GM23338 (cell line): ENCODE results near the gene DHRSX. TPM values are rescaled to one million over a fixed set of nuclear protein-coding genes. Genes with fewer than 3 reads are reported as not detected.

ENCODE experiments used
- ATAC-seq: fragments of 200-7000 bp; cut with Tn5 transposase; 3 replicates; pipeline ENCODE4 v1.9.1; 2020
- DNase-seq: peaks from one replicate; pipeline ENCODE4 v3.0.0-alpha.2; 2015; ENCODE audit warnings: low spot score
- H2AFZ ChIP-seq: fragments of 200-600 bp; sonication (generic); 2 replicates; pipeline ENCODE4 v1.8.0; 2016; ENCODE audit warnings: antibody characterized with exemption, mild to moderate bottlenecking, moderate library complexity
- H3F3A ChIP-seq: fragments of 200-600 bp; sonication (generic); replicated peaks from 2 replicates; pipeline ENCODE4 v1.8.0; 2017; ENCODE audit warnings: antibody characterized with exemption, mixed run types, low read depth
- H3K27ac ChIP-seq: fragments of 200-600 bp; sonication (generic); 2 replicates; pipeline ENCODE4 v1.6.1; 2016; ENCODE audit warnings: low read depth
- H3K27me3 ChIP-seq: fragments of 200-600 bp; sonication (generic); 2 replicates; pipeline ENCODE4 v1.8.0; 2016; ENCODE audit warnings: mild to moderate bottlenecking, mixed run types, moderate library complexity; ENCODE audit not compliant: insufficient read depth
- H3K36me3 ChIP-seq: fragments of 200-600 bp; sonication (generic); 2 replicates; pipeline ENCODE4 v1.8.0; 2016; ENCODE audit warnings: mild to moderate bottlenecking; ENCODE audit not compliant: insufficient read depth
- H3K4me1 ChIP-seq: fragments of 200-600 bp; sonication (generic); 2 replicates; pipeline ENCODE4 v1.8.0; 2016; ENCODE audit warnings: mild to moderate bottlenecking, moderate library complexity; ENCODE audit not compliant: insufficient read depth
- H3K4me2 ChIP-seq: fragments of 200-600 bp; sonication (generic); 2 replicates; pipeline ENCODE4 v1.7.1; 2017; ENCODE audit warnings: mixed run types
- H3K4me3 ChIP-seq: fragments of 200-600 bp; sonication (generic); 2 replicates; pipeline ENCODE4 v1.6.1; 2016; ENCODE audit warnings: mixed run types
- H3K79me2 ChIP-seq: fragments of 200-600 bp; sonication (generic); replicated peaks from 2 replicates; pipeline ENCODE4 v1.8.0; 2017; ENCODE audit warnings: mild to moderate bottlenecking; ENCODE audit not compliant: insufficient read depth
- H3K9me2 ChIP-seq: fragments of 200-600 bp; sonication (generic); 2 replicates; pipeline ENCODE4 v1.8.0; 2017; ENCODE audit not compliant: insufficient read depth
- H4K20me1 ChIP-seq: fragments of 200-600 bp; sonication (generic); replicated peaks from 2 replicates; pipeline ENCODE4 v1.8.0; 2017; ENCODE audit warnings: mild to moderate bottlenecking; ENCODE audit not compliant: insufficient read depth
- H3K27ac Mint-ChIP-seq: 2 replicates; pipeline ENCODE4 v1.8.0; 2020; ENCODE audit warnings: inconsistent platforms, mild to moderate bottlenecking, moderate library complexity, mixed read lengths
- H3K27me3 Mint-ChIP-seq: 3 replicates; pipeline ENCODE4 v1.8.0; 2022; ENCODE audit warnings: low read depth, mild to moderate bottlenecking, moderate library complexity, mixed read lengths, inconsistent platforms; ENCODE audit not compliant: insufficient read depth, poor library complexity
- H3K36me3 Mint-ChIP-seq: 3 replicates; pipeline ENCODE4 v1.8.0; 2021; ENCODE audit warnings: low read depth, mild to moderate bottlenecking, inconsistent platforms, moderate library complexity, mixed read lengths
- H3K4me1 Mint-ChIP-seq: 3 replicates; pipeline ENCODE4 v1.8.0; 2020; ENCODE audit warnings: mild to moderate bottlenecking, inconsistent platforms, mixed read lengths
- H3K4me3 Mint-ChIP-seq: 3 replicates; pipeline ENCODE4 v1.8.0; 2021; ENCODE audit warnings: moderate library complexity, mild to moderate bottlenecking, inconsistent platforms, mixed read lengths
- H3K9me3 Mint-ChIP-seq: 3 replicates; pipeline ENCODE4 v1.8.0; 2020; ENCODE audit warnings: moderate library complexity, mild to moderate bottlenecking, inconsistent platforms, mixed read lengths
- CREB1 ChIP-seq: fragments of 250-450 bp; sonication (Bioruptor Pico); IDR thresholded peaks from 2 replicates; pipeline ENCODE4 v1.5.0; 2020; ENCODE audit warnings: low read depth, mild to moderate bottlenecking, moderate library complexity
- ETS1 ChIP-seq: IDR thresholded peaks from 2 replicates; pipeline ENCODE4 v1.6.1; 2016; ENCODE audit warnings: antibody characterized with exemption
- EZH2 ChIP-seq: fragments of 200-600 bp; sonication (generic); IDR thresholded peaks from one replicate; pipeline ENCODE4 v1.8.0; 2017; ENCODE audit warnings: antibody characterized with exemption, mild to moderate bottlenecking, low read depth; ENCODE audit not compliant: unreplicated experiment
- EZH2phosphoT487 ChIP-seq: fragments of 200-600 bp; sonication (generic); IDR thresholded peaks from one replicate; pipeline ENCODE4 v1.8.1; 2018; ENCODE audit warnings: antibody characterized with exemption; ENCODE audit not compliant: unreplicated experiment
- NANOG ChIP-seq: IDR thresholded peaks from 2 replicates; pipeline ENCODE4 v1.6.1; 2016; ENCODE audit warnings: antibody characterized with exemption, borderline replicate concordance
- STAT1 ChIP-seq: IDR thresholded peaks from one replicate; pipeline ENCODE4 v1.6.1; 2016; ENCODE audit warnings: antibody characterized with exemption; ENCODE audit not compliant: unreplicated experiment
- ZNF114 ChIP-seq: fragments of 250-450 bp; sonication (Bioruptor Pico); IDR thresholded peaks from 2 replicates; pipeline ENCODE4 v1.5.0; 2020; ENCODE audit warnings: mild to moderate bottlenecking, moderate library complexity
- ZNF331 ChIP-seq: fragments of 250-450 bp; sonication (Bioruptor Pico); IDR thresholded peaks from 2 replicates; pipeline ENCODE4 v1.5.0; 2020; ENCODE audit warnings: low read depth, mild to moderate bottlenecking, moderate library complexity
- polyA plus RNA-seq: library from polyadenylated mRNA; unstranded; fragments of >200 nt; fragmentation: Nextera tagmentation; extraction: Ambion mirVana; gene quantifications from 2 replicates; pipeline ENCODE4 v1.2.1, GENCODE V29; 2016
- total RNA-seq: library from RNA; depleted of rRNA; stranded (reverse); fragments of >200 nt; shearing (Covaris generic); gene quantifications from 2 replicates; pipeline ENCODE4 v1.2.3, GENCODE V29; 2014
- TF ChIP-seq, protein P1 (sequence below): fragments of 250-450 bp; sonication (Bioruptor Pico); IDR thresholded peaks from 2 replicates; pipeline ENCODE4 v1.5.0; 2020; ENCODE audit warnings: mild to moderate bottlenecking, moderate library complexity

Gene DHRSX
- total and polyA plus RNA-seq, 2 experiments from 2014 or later = 33.9 to 43.0 TPM

DNA sequence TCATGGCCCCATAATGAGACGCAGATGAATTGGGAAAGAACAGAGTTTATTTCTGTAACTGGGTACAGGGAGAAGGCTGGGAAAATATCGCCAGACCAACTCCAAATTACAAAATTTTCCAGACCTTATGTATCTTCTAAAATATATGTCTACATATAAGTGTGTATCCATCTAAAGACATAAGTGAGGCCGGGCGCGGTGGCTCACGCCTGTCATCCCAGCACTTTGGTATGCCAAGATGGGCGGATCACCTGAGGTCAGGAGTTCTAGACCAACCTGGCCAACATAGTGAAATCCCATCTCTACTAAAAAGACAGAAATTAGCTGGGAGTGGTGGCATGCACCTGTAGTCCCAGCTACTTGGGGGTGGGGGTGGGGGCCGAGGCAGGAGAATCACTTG, 11.7 kb upstream of the DHRSX start (continued):
- TF ChIP-seq ZNF114 (CRISPR knock-in tag) (no peak), EZH2 (no peak), NANOG (no peak), STAT1 (no peak)
- TF ChIP-seq, protein P1, sequence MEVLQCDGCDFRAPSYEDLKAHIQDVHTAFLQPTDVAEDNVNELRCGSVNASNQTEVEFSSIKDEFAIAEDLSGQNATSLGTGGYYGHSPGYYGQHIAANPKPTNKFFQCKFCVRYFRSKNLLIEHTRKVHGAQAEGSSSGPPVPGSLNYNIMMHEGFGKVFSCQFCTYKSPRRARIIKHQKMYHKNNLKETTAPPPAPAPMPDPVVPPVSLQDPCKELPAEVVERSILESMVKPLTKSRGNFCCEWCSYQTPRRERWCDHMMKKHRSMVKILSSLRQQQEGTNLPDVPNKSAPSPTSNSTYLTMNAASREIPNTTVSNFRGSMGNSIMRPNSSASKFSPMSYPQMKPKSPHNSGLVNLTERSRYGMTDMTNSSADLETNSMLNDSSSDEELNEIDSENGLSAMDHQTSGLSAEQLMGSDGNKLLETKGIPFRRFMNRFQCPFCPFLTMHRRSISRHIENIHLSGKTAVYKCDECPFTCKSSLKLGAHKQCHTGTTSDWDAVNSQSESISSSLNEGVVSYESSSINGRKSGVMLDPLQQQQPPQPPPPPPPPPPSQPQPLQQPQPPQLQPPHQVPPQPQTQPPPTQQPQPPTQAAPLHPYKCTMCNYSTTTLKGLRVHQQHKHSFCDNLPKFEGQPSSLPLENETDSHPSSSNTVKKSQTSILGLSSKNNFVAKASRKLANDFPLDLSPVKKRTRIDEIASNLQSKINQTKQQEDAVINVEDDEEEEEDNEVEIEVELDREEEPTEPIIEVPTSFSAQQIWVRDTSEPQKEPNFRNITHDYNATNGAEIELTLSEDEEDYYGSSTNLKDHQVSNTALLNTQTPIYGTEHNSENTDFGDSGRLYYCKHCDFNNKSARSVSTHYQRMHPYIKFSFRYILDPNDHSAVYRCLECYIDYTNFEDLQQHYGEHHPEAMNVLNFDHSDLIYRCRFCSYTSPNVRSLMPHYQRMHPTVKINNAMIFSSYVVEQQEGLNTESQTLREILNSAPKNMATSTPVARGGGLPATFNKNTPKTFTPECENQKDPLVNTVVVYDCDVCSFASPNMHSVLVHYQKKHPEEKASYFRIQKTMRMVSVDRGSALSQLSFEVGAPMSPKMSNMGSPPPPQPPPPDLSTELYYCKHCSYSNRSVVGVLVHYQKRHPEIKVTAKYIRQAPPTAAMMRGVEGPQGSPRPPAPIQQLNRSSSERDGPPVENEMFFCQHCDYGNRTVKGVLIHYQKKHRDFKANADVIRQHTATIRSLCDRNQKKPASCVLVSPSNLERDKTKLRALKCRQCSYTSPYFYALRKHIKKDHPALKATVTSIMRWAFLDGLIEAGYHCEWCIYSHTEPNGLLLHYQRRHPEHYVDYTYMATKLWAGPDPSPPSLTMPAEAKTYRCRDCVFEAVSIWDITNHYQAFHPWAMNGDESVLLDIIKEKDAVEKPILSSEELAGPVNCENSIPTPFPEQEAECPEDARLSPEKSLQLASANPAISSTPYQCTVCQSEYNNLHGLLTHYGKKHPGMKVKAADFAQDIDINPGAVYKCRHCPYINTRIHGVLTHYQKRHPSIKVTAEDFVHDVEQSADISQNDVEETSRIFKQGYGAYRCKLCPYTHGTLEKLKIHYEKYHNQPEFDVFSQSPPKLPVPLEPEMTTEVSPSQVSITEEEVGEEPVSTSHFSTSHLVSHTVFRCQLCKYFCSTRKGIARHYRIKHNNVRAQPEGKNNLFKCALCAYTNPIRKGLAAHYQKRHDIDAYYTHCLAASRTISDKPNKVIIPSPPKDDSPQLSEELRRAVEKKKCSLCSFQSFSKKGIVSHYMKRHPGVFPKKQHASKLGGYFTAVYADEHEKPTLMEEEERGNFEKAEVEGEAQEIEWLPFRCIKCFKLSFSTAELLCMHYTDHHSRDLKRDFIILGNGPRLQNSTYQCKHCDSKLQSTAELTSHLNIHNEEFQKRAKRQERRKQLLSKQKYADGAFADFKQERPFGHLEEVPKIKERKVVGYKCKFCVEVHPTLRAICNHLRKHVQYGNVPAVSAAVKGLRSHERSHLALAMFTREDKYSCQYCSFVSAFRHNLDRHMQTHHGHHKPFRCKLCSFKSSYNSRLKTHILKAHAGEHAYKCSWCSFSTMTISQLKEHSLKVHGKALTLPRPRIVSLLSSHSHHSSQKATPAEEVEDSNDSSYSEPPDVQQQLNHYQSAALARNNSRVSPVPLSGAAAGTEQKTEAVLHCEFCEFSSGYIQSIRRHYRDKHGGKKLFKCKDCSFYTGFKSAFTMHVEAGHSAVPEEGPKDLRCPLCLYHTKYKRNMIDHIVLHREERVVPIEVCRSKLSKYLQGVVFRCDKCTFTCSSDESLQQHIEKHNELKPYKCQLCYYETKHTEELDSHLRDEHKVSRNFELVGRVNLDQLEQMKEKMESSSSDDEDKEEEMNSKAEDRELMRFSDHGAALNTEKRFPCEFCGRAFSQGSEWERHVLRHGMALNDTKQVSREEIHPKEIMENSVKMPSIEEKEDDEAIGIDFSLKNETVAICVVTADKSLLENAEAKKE = no peak

DNA sequence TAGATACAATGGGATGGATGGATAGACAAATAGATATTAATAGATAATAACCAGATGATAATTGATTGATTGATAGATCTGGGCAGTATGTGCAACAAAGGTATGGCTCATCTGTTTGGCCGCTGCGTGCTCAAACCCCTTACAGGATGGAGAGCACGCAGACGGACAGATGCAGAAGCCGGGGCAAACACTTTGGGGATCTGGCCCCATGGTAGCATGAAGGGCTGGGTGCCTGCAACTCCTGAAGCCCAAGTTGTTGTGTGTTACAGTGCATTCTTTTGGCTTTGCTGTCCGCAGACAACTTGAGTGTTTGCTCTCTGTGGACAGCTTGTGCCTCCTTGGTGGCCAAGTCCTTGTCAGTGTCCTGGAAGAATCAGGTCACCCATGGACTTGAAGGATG, 10.6 kb upstream of the DHRSX start:
- Mint-ChIP-seq H3K27ac (0 out of 2 replicates have a peak overlapping the region, but pooled peaks have one; percentile 30), H3K9me3 (no peaks in the 10 kb centered on the region; the same call in 2 of the 3 replicates), H3K27me3 (peaks cover 6% of the 10 kb centered on the region), H3K4me3 (no peak overlapping the region), H3K4me1 (peaks cover 4% of the 10 kb centered on the region; the same call in 1 of the 3 replicates), H3K36me3 (no peaks in the 10 kb centered on the region)
- no peaks in the 10 kb centered on the region; the same call in 1 of the 2 replicates for H3F3A ChIP-seq
- H2AFZ ChIP-seq = 0 out of 2 replicates have a peak overlapping the region, but pooled peaks have one; percentile 12
- H3K9me2 ChIP-seq = no peaks in the 10 kb centered on the region
- no peaks in the 10 kb centered on the region for H3K27me3 ChIP-seq
- H3K27ac ChIP-seq = no peak overlapping the region
- no peak overlapping the region for H3K4me3 ChIP-seq
- H3K4me2 ChIP-seq = no peak overlapping the region
- no peaks in the 10 kb centered on the region for H4K20me1 ChIP-seq
- no peaks in the 10 kb centered on the region; the same call in 1 of the 2 replicates for H3K4me1 ChIP-seq
- H3K79me2 ChIP-seq = no peaks in the 10 kb centered on the region
- ATAC-seq (no peak), DNase-seq (no peak)
- H3K36me3 ChIP-seq = no peaks in the 10 kb centered on the region
- TF ChIP-seq, protein P1 = no peak
- TF ChIP-seq EZH2 (no peak), ETS1 (no peak), ZNF331 (CRISPR knock-in tag) (no peak), ZNF114 (CRISPR knock-in tag) (no peak), CREB1 (CRISPR knock-in tag) (no peak), NANOG (no peak), EZH2phosphoT487 (no peak), STAT1 (no peak)
